Stimulated activated CD8-positive, alpha-beta memory T cell treated with anti-CD3 and anti-CD28 coated beads, Interleukin-7, amount 100 ng/mL, for 4 hours (primary cell): ENCODE measurements around the gene MUC13.
A peak's percentile ranks its signal among the peaks of the same experiment; 100 is the strongest.

Experiments used
- DNase-seq, 2 donors: peaks; one replicate each; pipeline ENCODE4 v3.0.0-alpha.2; 2020; ENCODE audit warnings: low read depth in 2 of 2

The MUC13 gene

GRCh38 chr3:124896824-124897526 lies 37.6 kb downstream of the MUC13 start:
- DNase-seq: no peak

- DNase-seq: no peak
These were observed 38.8 kb downstream of the MUC13 start for GRCh38 chr3:124895756-124896155.

DNA sequence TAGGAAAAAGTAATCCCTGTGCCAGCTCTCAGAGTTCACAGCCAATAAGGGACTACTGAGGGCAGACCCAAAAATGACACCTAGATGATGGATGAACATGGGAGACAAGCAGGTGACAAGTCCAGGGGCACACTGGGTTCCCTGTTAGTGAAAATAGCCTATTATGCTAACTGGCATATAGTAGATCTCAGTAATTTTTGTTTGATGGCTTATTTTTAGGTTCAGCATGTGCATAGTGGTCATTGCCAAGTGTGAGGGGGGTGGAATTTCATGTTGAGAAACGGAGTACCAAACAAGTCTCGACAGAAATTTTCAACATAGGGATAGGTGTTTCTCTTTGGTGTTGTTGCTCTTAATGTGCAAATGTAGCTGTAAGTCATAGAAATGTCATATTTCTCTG lies 41.0 kb downstream of the MUC13 start:
- DNase-seq: no peak

DNA sequence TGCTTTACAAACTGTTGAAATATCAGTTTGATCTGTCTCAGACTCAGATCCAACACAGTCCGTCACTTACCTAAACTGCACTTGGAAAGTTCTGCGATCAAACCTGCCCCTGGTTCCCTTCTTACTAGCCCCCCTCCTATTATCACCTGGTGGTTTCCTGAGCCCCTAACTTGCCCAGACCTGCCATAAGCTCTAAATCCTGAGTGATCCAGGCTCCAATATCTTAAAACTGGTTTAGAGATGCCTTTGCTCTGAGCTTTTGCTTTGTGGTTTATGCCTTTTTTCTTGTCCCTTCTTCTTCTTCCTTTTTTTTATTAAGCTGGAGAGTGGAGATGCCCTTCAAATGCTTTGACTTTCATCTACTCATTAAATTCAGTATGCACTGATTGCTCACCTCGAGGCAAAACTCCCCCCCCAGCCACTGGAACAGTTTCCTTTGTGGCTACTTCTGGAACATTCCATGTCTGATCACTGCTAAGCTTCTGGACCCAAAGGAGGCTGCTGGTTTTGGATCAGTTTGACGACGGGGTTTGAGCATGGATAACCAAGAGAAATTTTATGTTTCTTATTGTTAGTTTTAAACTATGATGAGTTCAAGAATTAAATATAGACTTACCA lies 43.9 kb downstream of the MUC13 start:
- DNase-seq: no peak

DNA sequence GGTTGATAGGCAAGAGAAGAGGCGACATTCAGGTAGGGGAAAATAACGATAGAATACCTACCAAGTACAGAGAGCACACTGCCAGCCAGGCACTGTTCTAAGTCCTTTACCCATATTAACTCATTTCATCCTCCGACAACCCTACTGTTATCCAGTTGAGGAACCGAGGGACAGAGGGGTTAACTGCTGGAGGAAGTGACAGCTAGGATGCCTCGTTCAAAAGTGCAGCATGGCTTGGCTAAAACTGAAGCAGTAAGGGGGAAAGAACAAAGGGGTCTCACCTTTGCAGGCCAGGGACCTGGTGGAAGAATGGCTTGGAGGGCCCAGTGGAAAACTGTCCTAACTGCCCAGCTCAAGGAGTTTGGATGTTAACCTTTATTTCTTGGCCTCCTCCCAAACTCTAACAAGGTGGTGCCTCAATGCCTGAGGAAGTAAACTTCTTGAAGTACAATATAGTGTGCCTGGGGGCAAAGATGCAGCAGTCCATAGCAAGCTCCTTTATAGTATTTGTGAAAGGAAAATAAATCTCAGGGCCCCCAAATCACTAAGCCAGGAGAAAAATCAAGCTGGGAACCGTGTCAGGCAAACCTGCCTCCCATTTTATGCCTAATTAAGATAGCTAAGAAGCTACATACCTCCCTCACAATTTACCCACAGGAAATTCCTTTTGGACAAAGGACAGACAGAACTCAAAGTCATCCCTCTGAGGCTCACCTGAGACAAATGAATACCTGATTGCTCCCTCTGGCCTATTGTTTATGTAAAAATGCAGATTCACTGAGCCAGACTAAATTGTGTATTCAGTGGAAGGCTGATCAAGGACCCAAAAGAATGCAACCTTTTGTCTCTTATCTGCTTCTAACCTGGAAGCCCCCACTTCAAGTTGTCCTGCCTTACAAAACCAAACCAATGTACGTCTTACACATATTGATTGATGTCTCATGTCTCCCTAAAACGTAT lies 45.8 kb downstream of the MUC13 start:
- DNase-seq: no peak

GRCh38 chr3:124887932-124888298 lies 46.6 kb downstream of the MUC13 start:
- DNase-seq: no peak

- peak in 1 of 2 donors; percentile 11 for DNase-seq
These were observed 47.2 kb downstream of the MUC13 start, which contains the start of gene ITGB5 for GRCh38 chr3:124887177-124887931. Gene ITGB5, minus strand, starts transcription at chr3:124887365. Its CDS starts 365 bp downstream, at chr3:124887000.

GRCh38 chr3:124886168-124887056 lies 48.1 kb downstream of the MUC13 start:
- peak; percentile 10 to 52 for DNase-seq

DNA sequence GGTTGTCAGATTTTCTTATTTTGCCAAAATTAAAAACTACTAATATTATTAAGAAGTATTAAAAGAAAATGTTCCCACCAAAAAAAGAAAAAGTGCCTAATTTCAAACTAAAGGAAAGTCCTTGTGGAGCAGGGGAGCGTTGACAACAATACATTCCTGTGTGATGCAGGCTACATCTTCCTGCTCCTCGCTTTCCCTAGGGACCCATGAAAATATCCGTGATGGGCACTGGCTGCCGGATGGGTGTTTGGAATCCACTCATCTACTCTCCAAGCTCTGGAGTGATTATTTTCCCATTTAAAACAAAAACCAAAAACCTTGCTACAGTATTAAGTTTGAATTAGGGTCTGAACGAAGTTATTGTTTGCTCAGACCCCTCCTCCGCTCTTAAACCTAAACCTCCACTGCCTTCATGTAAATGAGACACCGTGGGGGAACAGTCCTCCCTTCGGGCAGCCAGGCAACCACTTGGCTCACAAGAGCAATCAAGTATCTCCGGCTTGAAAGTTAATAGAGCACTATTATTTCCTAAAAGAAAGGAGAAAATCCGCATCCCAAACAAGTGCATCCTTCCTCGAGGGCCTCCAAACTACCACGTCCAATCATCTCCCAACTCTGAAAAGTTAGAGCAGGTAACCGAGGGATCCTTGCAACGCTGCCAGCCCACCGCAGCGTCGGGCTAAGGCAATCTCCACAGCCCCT lies 48.9 kb downstream of the MUC13 start:
- no peak for DNase-seq

DNA sequence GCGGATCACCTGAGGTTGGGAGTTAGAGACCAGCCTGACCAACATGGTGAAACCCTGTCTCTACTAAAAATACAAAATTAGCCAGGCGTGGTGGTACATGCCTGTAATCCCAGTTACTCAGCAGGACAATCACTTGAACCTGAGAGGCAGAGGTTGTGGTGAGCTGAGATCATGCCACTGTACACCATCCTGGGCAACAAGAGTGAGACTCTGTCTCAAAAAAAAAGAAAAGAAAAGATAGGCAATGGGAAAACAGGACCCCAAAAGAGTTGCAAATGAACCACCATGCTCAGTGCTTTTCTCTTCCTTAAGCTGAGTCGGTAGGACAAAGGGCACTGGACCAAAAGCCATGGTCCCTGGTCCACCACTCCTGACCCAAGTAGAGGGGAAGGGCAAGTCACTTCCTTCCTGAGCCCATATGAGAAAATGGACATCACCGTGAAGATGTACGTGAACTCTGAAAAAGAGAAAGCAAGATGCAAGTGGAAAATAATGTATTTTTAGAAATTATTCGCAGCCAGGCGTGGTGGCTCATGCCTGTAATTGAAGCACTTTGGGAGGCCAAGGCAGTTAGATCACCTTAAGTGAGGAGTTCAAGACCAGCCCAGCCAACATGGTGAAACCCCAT lies 50.0 kb downstream of the MUC13 start:
- no peak for DNase-seq

- no peak for DNase-seq
These were observed 50.6 kb downstream of the MUC13 start for GRCh38 chr3:124883766-124884473.

- no peak for DNase-seq
These were observed 51.5 kb downstream of the MUC13 start for GRCh38 chr3:124882816-124883747.

DNA sequence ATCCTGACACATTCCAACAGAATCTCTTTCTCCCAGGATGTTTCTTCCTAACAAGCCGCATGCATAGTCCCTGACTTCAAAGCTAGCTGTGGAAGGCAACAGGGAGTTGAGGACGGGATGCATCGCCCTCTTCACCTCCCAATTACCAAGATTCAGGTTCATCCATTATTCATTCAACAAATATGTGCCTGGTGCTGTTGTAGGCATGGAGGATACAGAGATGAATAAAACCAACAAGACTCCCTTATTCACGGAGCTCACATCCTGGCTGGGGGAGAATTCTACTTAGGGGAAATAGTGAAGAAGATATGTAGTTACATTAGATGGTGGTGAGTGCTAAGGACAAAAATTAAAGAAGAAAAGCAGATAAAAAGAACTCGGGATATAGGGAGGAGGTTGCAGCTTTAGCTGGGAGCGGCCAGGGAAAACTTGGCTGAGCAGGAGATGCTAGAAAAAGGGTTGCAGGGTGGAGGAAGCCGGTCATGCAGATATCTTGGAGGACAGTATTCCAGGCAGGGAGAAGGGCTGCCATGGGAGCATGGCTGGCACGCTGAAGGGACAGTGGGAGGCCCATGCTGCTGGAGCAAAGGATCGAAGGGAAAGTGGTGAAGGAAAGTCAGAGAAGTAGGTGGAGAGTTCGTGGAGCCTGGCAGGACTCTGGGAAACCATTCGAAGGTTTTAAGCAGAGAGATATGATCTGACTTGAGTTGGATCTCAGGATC lies 52.4 kb downstream of the MUC13 start:
- DNase-seq: no peak

DNA sequence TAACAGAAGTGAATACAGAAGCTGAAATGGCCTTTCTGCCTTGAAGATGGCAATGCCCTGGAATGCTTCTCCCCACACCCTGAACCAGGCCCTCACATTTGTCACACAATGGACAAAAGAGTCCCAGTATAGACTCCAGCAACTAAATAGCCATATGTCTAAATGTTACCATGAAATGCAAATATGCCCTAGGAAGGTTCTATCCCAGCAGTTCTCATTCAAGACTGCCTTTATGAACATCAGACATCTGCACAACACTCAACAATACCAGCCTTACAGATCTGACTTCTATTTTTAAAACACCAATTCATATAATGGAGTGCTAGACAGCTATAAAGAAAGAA lies 55.2 kb downstream of the MUC13 start:
- DNase-seq: no peak

- DNase-seq: no peak
These were observed 55.8 kb downstream of the MUC13 start for GRCh38 chr3:124878561-124879336.

DNA sequence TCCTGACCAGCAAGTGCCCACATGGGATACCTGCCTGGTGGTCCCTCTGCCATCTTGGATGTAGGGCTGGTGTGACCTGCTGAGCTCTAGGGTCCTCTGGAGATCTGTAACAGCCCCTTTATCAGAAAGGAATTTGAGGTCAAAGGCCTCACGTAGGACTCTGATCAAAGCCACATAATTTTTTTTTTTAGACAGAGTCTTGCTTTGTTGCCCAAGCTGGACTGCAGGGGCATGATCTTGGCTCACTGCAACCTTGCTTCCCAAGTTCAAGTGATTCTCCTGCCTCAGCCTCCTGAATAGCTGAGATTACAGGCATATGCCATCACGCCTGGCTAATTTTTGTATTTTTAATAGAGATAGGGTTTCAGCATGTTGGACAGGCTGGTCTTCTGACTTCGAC lies 56.9 kb downstream of the MUC13 start:
- no peak for DNase-seq
